Parathyroid adenoma (tissue), 2 donors: Measurements from ENCODE around the gene UCMA.

Experiments
- H2AFZ ChIP-seq: fragments of 300-600 bp; sonication (generic); one replicate; pipeline ENCODE4 v1.7.0; 2017; ENCODE audit warnings: antibody characterized with exemption, mild to moderate bottlenecking
- H3K27ac ChIP-seq: fragments of 300-600 bp; sonication (generic); one replicate; pipeline ENCODE4 v1.7.0; 2017
- H3K27me3 ChIP-seq: fragments of 300-600 bp; sonication (generic); one replicate; pipeline ENCODE4 v1.7.0; 2017; ENCODE audit warnings: low read length; ENCODE audit not compliant: control insufficient read depth, insufficient read depth
- H3K36me3 ChIP-seq: fragments of 300-600 bp; sonication (generic); one replicate; pipeline ENCODE4 v1.7.0; 2017; ENCODE audit warnings: low read length; ENCODE audit not compliant: control insufficient read depth, insufficient read depth
- H3K4me1 ChIP-seq: fragments of 300-600 bp; sonication (generic); one replicate; pipeline ENCODE4 v1.7.0; 2017; ENCODE audit warnings: control low read depth
- H3K4me2 ChIP-seq: fragments of 300-600 bp; sonication (generic); one replicate; pipeline ENCODE4 v1.7.0; 2017; ENCODE audit warnings: low read length
- H3K4me3 ChIP-seq: fragments of 300-600 bp; sonication (generic); one replicate; pipeline ENCODE4 v1.7.0; 2017; ENCODE audit warnings: low read depth, low read length
- H3K79me2 ChIP-seq: fragments of 300-600 bp; sonication (generic); one replicate; pipeline ENCODE4 v1.7.0; 2017; ENCODE audit warnings: control low read depth
- H3K9ac ChIP-seq: fragments of 300-600 bp; sonication (generic); one replicate; pipeline ENCODE4 v1.7.0; 2017; ENCODE audit warnings: mild to moderate bottlenecking
- H3K9me3 ChIP-seq: fragments of 300-600 bp; sonication (generic); one replicate; pipeline ENCODE4 v1.7.0; 2017; ENCODE audit warnings: low read length; ENCODE audit not compliant: control insufficient read depth
- TF ChIP-seq, protein P1 (sequence below): fragments of 300-600 bp; sonication (generic); IDR thresholded peaks from one replicate; pipeline ENCODE4 v1.7.0; 2017; ENCODE audit warnings: antibody characterized with exemption, mild to moderate bottlenecking
- donor health status: primary hyperparathyroidism.

The UCMA gene

DNA sequence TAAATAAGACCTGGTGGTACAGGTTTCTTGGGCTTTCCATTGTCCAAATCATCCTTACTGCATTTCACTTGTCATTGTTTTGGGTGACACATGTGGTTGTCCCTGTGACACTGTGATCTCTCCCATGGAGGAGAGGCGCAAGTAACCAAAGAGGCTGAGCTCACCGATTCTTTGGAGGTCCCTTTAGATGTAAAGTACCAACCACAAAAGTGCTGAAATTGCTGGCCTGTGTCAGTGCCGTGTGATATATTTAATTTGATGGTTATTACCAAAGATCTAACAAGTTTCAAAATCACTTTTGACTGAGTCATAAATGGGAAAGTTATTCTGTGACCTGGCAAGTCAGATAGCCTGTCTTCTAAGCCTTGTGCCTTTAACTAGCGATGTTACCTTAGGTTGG is 53.4 kb downstream of the UCMA start:
- no peaks in the 10 kb centered on the region for H3K9me3 ChIP-seq
- H2AFZ ChIP-seq, result no peak overlapping the region
- TF ChIP-seq, protein P1, sequence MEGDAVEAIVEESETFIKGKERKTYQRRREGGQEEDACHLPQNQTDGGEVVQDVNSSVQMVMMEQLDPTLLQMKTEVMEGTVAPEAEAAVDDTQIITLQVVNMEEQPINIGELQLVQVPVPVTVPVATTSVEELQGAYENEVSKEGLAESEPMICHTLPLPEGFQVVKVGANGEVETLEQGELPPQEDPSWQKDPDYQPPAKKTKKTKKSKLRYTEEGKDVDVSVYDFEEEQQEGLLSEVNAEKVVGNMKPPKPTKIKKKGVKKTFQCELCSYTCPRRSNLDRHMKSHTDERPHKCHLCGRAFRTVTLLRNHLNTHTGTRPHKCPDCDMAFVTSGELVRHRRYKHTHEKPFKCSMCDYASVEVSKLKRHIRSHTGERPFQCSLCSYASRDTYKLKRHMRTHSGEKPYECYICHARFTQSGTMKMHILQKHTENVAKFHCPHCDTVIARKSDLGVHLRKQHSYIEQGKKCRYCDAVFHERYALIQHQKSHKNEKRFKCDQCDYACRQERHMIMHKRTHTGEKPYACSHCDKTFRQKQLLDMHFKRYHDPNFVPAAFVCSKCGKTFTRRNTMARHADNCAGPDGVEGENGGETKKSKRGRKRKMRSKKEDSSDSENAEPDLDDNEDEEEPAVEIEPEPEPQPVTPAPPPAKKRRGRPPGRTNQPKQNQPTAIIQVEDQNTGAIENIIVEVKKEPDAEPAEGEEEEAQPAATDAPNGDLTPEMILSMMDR, result no peak
- H3K36me3 ChIP-seq, result no peaks in the 10 kb centered on the region
- H3K27me3 ChIP-seq, result no peaks in the 10 kb centered on the region
- no peaks in the 10 kb centered on the region for H3K79me2 ChIP-seq
- H3K4me2 ChIP-seq, result no peak overlapping the region
- H3K4me1 ChIP-seq, result no peaks in the 10 kb centered on the region
- H3K9ac ChIP-seq, result no peak overlapping the region
- no peak overlapping the region for H3K27ac ChIP-seq
- no peak overlapping the region for H3K4me3 ChIP-seq

DNA sequence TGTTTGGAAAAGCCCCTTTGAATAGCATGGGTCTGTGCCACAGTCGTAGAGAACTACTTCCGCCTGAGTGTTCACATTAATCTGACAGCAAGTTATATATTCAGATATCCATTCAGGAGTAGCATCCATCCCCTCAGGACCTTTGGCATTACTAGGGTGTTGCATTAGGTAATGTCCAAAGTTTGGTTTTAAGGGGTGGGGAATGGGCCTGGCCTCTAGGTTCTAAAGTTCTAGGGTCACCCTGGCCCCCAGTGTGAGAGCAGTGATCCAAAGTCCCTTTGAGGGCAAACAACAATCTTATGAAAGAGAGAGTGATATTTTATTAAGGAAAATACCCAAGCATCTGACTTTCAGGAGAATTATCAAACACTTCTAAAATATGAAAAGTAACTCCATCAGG is 60.6 kb downstream of the UCMA start:
- TF ChIP-seq, protein P1, result no peak
- Histone ChIP-seq H3K9me3 (no peaks in the 10 kb centered on the region), H3K36me3 (no peaks in the 10 kb centered on the region), H3K4me2 (no peak overlapping the region), H3K27me3 (no peaks in the 10 kb centered on the region), H3K9ac (no peak overlapping the region), H2AFZ (no peak overlapping the region), H3K27ac (no peak overlapping the region), H3K79me2 (no peaks in the 10 kb centered on the region), H3K4me3 (no peak overlapping the region), H3K4me1 (no peaks in the 10 kb centered on the region)
